K562 (cell line): Measurements from ENCODE around the gene UBR7. TPM values are rescaled to one million over a fixed set of nuclear protein-coding genes. Genes with fewer than 3 reads are reported as not detected.

Experiments
- ATAC-seq: fragments of 200-7000 bp; cut with Tn5 transposase; 3 replicates; pipeline ENCODE4 v1.9.1; 2020; ENCODE audit warnings: moderate library complexity
- BruUV-seq: library from RNA; stranded (reverse); fragments of 400-500 nt; replicated peaks from 2 replicates; lab custom pipeline; 2021; lab: Mats Ljungman, UMichigan
- CTCF ChIA-PET: fragments of 300-600 bp; formaldehyde crosslinking; extraction: SDS; loops from one replicate; lab custom pipeline; 2021; ENCODE audit warnings: low intra/inter-chr PET ratio; lab: Yijun Ruan, JAX
- POLR2A ChIA-PET: fragments of 300-600, 350-650 bp; sonication (Branson Sonifier 250); formaldehyde crosslinking; extraction: SDS; loops from one replicate; lab custom pipeline; 2021; ENCODE audit warnings: antibody characterized with exemption, inconsistent platforms; lab: Yijun Ruan, JAX
- DNase-seq, 4 experiments: peaks; one replicate each; pipeline versions ENCODE4 v3.0.0 to v3.0.0-alpha.2; 2011 to 2018; ENCODE audit warnings: low spot score in 3 of 4, mixed read lengths in 3 of 4; ENCODE audit errors: extremely low read depth in 1 of 4
- FAIRE-seq: peaks from 2 replicates; lab custom pipeline; 2011; peaks lifted over from hg19 to GRCh38; lab: Jason Lieb, UNC
- H2AFZ ChIP-seq: 2 replicates; pipeline ENCODE4 v1.6.0; 2011; ENCODE audit warnings: low read depth, low read length, control low read depth, inconsistent platforms
- H3K27ac ChIP-seq: fragments of 200-600 bp; 3 replicates; pipeline ENCODE4 v1.8.0; 2011; ENCODE audit warnings: low read depth, mild to moderate bottlenecking, control low read depth, inconsistent platforms, low read length, moderate library complexity, mixed read lengths; ENCODE audit errors: extremely low read depth
- H3K27me3 ChIP-seq, 2 experiments: fragments of 300-600 bp in 1 of 2; 2 replicates in 1 of 2; 3 replicates in 1 of 2; pipeline versions ENCODE4 v1.6.0 to v1.8.0; 2011; ENCODE audit warnings: inconsistent platforms in 2 of 2, low read length in 2 of 2, mild to moderate bottlenecking in 1 of 2, mixed read lengths in 1 of 2, moderate library complexity in 1 of 2; ENCODE audit not compliant: control insufficient read depth in 2 of 2, insufficient read depth in 2 of 2
- H3K36me3 ChIP-seq: fragments of 300-600 bp; 3 replicates; pipeline ENCODE4 v1.8.0; 2011; ENCODE audit warnings: mild to moderate bottlenecking, low read length, inconsistent platforms; ENCODE audit not compliant: control insufficient read depth, insufficient read depth
- H3K4me1 ChIP-seq, 2 experiments: fragments of 200-600 bp in 1 of 2; replicated peaks in 1 of 2; 2 replicates in 1 of 2; 3 replicates in 1 of 2; pipeline versions ENCODE4 v1.5.1 to v1.8.0; 2011; ENCODE audit warnings: inconsistent platforms in 2 of 2, low read length in 2 of 2, mild to moderate bottlenecking in 1 of 2, mixed read lengths in 1 of 2, moderate library complexity in 1 of 2; ENCODE audit not compliant: control insufficient read depth in 2 of 2, insufficient read depth in 2 of 2
- H3K4me2 ChIP-seq: 2 replicates; pipeline ENCODE4 v1.6.1; 2011; ENCODE audit warnings: low read length, control low read depth, inconsistent platforms, mixed read lengths; ENCODE audit not compliant: insufficient read depth
- H3K4me3 ChIP-seq: fragments of 200-600 bp; sonication (generic), shearing (Covaris generic); 2 replicates; pipeline ENCODE4 v1.5.1; 2016; ENCODE audit warnings: control low read depth, inconsistent platforms
- H3K79me2 ChIP-seq: fragments of 200-600 bp; 3 replicates; pipeline ENCODE4 v1.8.0; 2011; ENCODE audit warnings: low read length, inconsistent platforms; ENCODE audit not compliant: control insufficient read depth, insufficient read depth
- H3K9ac ChIP-seq, 2 experiments: 2 replicates each; pipeline versions ENCODE4 v1.6.0 to v1.6.1; 2011; ENCODE audit warnings: low read depth in 2 of 2, low read length in 2 of 2, control low read depth in 1 of 2, inconsistent platforms in 1 of 2, mild to moderate bottlenecking in 1 of 2, mixed read lengths in 1 of 2; ENCODE audit not compliant: insufficient read depth in 1 of 2
- H3K9me1 ChIP-seq: one replicate; pipeline ENCODE4 v1.6.0; 2011; ENCODE audit warnings: inconsistent platforms, mild to moderate bottlenecking, low read length, moderate library complexity; ENCODE audit not compliant: control insufficient read depth, insufficient read depth
- H3K9me3 ChIP-seq: replicated peaks from 2 replicates; pipeline ENCODE4 v1.5.1; 2011; ENCODE audit warnings: low read depth, low read length, inconsistent platforms; ENCODE audit not compliant: control insufficient read depth, insufficient read depth
- H4K20me1 ChIP-seq: replicated peaks from 2 replicates; pipeline ENCODE4 v1.6.1; 2011; ENCODE audit warnings: low read length, inconsistent platforms, mixed read lengths; ENCODE audit not compliant: control insufficient read depth, insufficient read depth
- CTCF ChIP-seq, 3 experiments: IDR thresholded peaks in 2 of 3; conservative IDR thresholded peaks in 1 of 3; 2 replicates each; pipeline ENCODE4 v1.5.1; 2011 to 2012; ENCODE audit warnings: low read length in 3 of 3, mild to moderate bottlenecking in 3 of 3, control low read depth in 2 of 3, improper control_type of control experiment in 1 of 3, inconsistent platforms in 1 of 3, low read depth in 1 of 3, mixed read lengths in 1 of 3, moderate library complexity in 1 of 3; ENCODE audit not compliant: insufficient read depth in 2 of 3
- EHMT2 ChIP-seq: fragments of 450-650 bp; IDR thresholded peaks from 2 replicates; pipeline ENCODE4 v1.6.1; 2018; ENCODE audit warnings: antibody characterized with exemption
- EP400 ChIP-seq: fragments of 450-650 bp; IDR thresholded peaks from 2 replicates; pipeline ENCODE4 v1.6.1; 2017; ENCODE audit warnings: antibody characterized with exemption, mild to moderate bottlenecking, moderate library complexity
- HNRNPL ChIP-seq: fragments of 200-400 bp; formaldehyde crosslinking; IDR thresholded peaks from 2 replicates; pipeline ENCODE4 v1.6.1; 2017; ENCODE audit warnings: low read depth, mild to moderate bottlenecking, low read length
- MIER1 ChIP-seq: fragments of 450-650 bp; IDR thresholded peaks from 2 replicates; pipeline ENCODE4 v1.6.1; 2016; ENCODE audit warnings: antibody characterized with exemption, mild to moderate bottlenecking, low read depth
- MTA2 ChIP-seq: fragments of 450-650 bp; IDR thresholded peaks from 2 replicates; pipeline ENCODE4 v1.6.1; 2016; ENCODE audit warnings: low read depth
- RAD21 ChIP-seq, 2 experiments: fragments of 250-450 bp in 1 of 2; fragments of 450-650 bp in 1 of 2; sonication (Bioruptor Pico) in 1 of 2; formaldehyde crosslinking in 1 of 2; IDR thresholded peaks in 1 of 2; conservative IDR thresholded peaks in 1 of 2; 2 replicates each; pipeline versions ENCODE4 v1.4.0 to v1.8.0; 2020 to 2022; ENCODE audit warnings: mild to moderate bottlenecking in 2 of 2, moderate library complexity in 1 of 2
- SIN3B ChIP-seq: fragments of 450-650 bp; IDR thresholded peaks from 2 replicates; pipeline ENCODE4 v1.6.1; 2017; ENCODE audit warnings: low read depth, mild to moderate bottlenecking, moderate library complexity
- SMARCA5 ChIP-seq: fragments of 450-650 bp; IDR thresholded peaks from 2 replicates; pipeline ENCODE4 v1.6.1; 2016
- TGIF2 ChIP-seq: sonication (generic); formaldehyde crosslinking; IDR thresholded peaks from 2 replicates; pipeline ENCODE4 v1.8.1; 2022; ENCODE audit warnings: mild to moderate bottlenecking, missing genetic modification reagents, moderate library complexity
- U2AF1 ChIP-seq: fragments of 200-400 bp; formaldehyde crosslinking; optimal IDR thresholded peaks from 2 replicates; pipeline ENCODE3; 2017; ENCODE audit warnings: mild to moderate bottlenecking, low read depth, low read length, moderate library complexity
- VEZF1 ChIP-seq: fragments of 200-800 bp; sonication (Bioruptor generic); IDR thresholded peaks from 2 replicates; pipeline ENCODE4 v1.6.1; 2017; ENCODE audit warnings: missing genetic modification characterization, missing compliant biosample characterization
- ZBTB1 ChIP-seq: sonication (generic); formaldehyde crosslinking; IDR thresholded peaks from 2 replicates; pipeline ENCODE4 v1.8.1; 2023; ENCODE audit warnings: missing genetic modification reagents, low read depth, mild to moderate bottlenecking, borderline replicate concordance
- ZBTB7A ChIP-seq: IDR thresholded peaks from 2 replicates; pipeline ENCODE4 v1.6.1; 2011; ENCODE audit warnings: low read depth, mild to moderate bottlenecking, low read length, moderate library complexity, borderline replicate concordance; ENCODE audit not compliant: control insufficient read depth
- WGBS: fragments of 100-300 bp; shearing (Covaris generic); methylation state at CpG from one replicate; pipeline ENCODE4 v1.1.6; 2016; ENCODE audit warnings: low coverage, mixed read lengths; ENCODE audit not compliant: insufficient coverage; ENCODE audit errors: missing lambda C conversion rate; 5-methylcytosine and 5-hydroxymethylcytosine counted together
- in situ Hi-C: fragments of 300-500 bp; cut with MboI; formaldehyde crosslinking; loops from 4 replicates; pipeline ENCODE4 v1.15.0; 2018; ENCODE audit warnings: inconsistent platforms, mixed read lengths
- intact Hi-C: fragments of 100-400 bp; cut with micrococcal nuclease; formaldehyde crosslinking; loops from 2 replicates; pipeline ENCODE4 v1.14.2; 2022
- polyA plus RNA-seq, 8 experiments: library from polyadenylated mRNA; depleted of rRNA in 4 of 8; stranded (reverse) in 5 of 8; unstranded in 3 of 8; fragments of >200 nt; fragmentation: Nextera tagmentation in 2 of 8; fragmentation: Illumina TruSeq in 1 of 8; extraction: Ambion mirVana in 2 of 8; extraction: Trizol in 1 of 8; gene quantifications; 2 replicates each; pipeline versions ENCODE4 v1.2.1 to v1.2.3, GENCODE V29; 2011 to 2014; ENCODE audit warnings: inconsistent platforms in 1 of 8, missing spikeins in 1 of 8
- total RNA-seq, 7 experiments: library from RNA; depleted of rRNA in 6 of 7; stranded (reverse); fragments of >200 nt in 6 of 7; fragmentation: Illumina TruSeq in 2 of 7; extraction: Trizol in 2 of 7; gene quantifications; 2 replicates each; pipeline versions ENCODE4 v1.2.1 to v1.2.3, GENCODE V29; 2011 to 2021; ENCODE audit warnings: low replicate concordance in 1 of 7
- TF ChIP-seq, protein P1 (sequence below), 2 experiments: fragments of 450-650 bp in 1 of 2; sonication (generic) in 1 of 2; formaldehyde crosslinking in 1 of 2; IDR thresholded peaks in 1 of 2; conservative IDR thresholded peaks in 1 of 2; 2 replicates each; pipeline versions ENCODE4 v1.6.1 to v1.8.1; 2016 to 2023; ENCODE audit warnings: mild to moderate bottlenecking in 2 of 2, moderate library complexity in 2 of 2, inconsistent platforms in 1 of 2, missing genetic modification reagents in 1 of 2

UBR7 gene
- total and polyA plus RNA-seq, 9 of the 15 experiments (the other 6 are each of a cell fraction or from before 2014, with no cell fraction given): 12.5 to 63.0 (median 34.4) TPM

- H3K4me3 ChIP-seq: peak overlapping the region; percentile 87
- in situ Hi-C loops: no loop called here
- DNase-seq (peak in 3 of 4 experiments; percentile 38 to 68 (median 63)), ATAC-seq (peak; percentile 86), FAIRE-seq (peak; percentile 57)
- H3K9me3 ChIP-seq: no peaks in the 10 kb centered on the region
- POLR2A ChIA-PET: interaction anchor here (0.5 to 1.3 kb wide), 7 partner anchors 9 to 542 kb away, joined by 3 to 4 read pairs (median 3); partner anchors contain the start of gene LYSET
- BruUV-seq: no TSS peak
- H3K9ac ChIP-seq: peak overlapping the region; percentile 77 to 93
- H3K4me1 ChIP-seq: peaks cover 7 to 12% of the 10 kb centered on the region in 2 experiments; a peak in 3 of 5 replicates
- H3K27ac ChIP-seq: peak overlapping the region; percentile 76
- H3K79me2 ChIP-seq: peaks cover 63% of the 10 kb centered on the region
- CTCF ChIA-PET: interaction anchor here (0.6 to 0.9 kb wide), 3 partner anchors 70 to 138 kb away, joined by 4 to 7 read pairs (median 4); no protein-coding TSS in a partner anchor
- peak overlapping the region; percentile 92 for H3K4me2 ChIP-seq
- peaks cover 4% of the 10 kb centered on the region for H3K9me1 ChIP-seq
- no peaks in the 10 kb centered on the region for H3K27me3 ChIP-seq
- intact Hi-C loops: loop anchor here (1.0 to 5.0 kb wide), 2 partner anchors 95 to 126 kb away; partner anchors contain the start of gene BTBD7
- H4K20me1 ChIP-seq: 0 out of 2 replicates have a peak, but pooled peaks cover 3% of the 10 kb centered on the region
- WGBS: 1% methylated on average over 8 of the region's 23 CpGs
- peaks cover 33% of the 10 kb centered on the region for H3K36me3 ChIP-seq
- peak overlapping the region; percentile 78 for H2AFZ ChIP-seq
- TF ChIP-seq ZBTB1: 0 out of 2 replicates have a peak, but pooled peaks have one; percentile 19
- 0 out of 2 replicates have a peak, but pooled peaks have one; percentile 23 for TF ChIP-seq SMARCA5
- peak; percentile 50; the same call in 1 of the 2 replicates for TF ChIP-seq EHMT2
- TF ChIP-seq U2AF1: no peak
- no peak for TF ChIP-seq MIER1
- TF ChIP-seq RAD21 (CRISPR knock-in tag; conservative IDR thresholded peaks at IDR 0.05 in 1 of 2, IDR thresholded peaks at IDR 0.05 in 1 of 2): peak; percentile 24 to 39; a peak in 3 of 4 replicates
- 0 out of 2 replicates have a peak, but pooled peaks have one; percentile 21 for TF ChIP-seq EP400
- TF ChIP-seq TGIF2: no peak
- TF ChIP-seq SIN3B: 0 out of 2 replicates have a peak, but pooled peaks have one; percentile 10
- 0 out of 2 replicates have a peak, but pooled peaks have one; percentile 7 for TF ChIP-seq HNRNPL
- peak; percentile 48 to 51 (median 48) for TF ChIP-seq CTCF (IDR thresholded peaks at IDR 0.05 in 2 of 3, conservative IDR thresholded peaks at IDR 0.05 in 1 of 3; ENCODE audit: insufficient read depth in 2 of 3, low read depth in 1 of 3, low read length in 3 of 3)
- TF ChIP-seq VEZF1 (CRISPR knock-in tag): peak; percentile 49; the same call in 1 of the 2 replicates
- TF ChIP-seq, protein P1, sequence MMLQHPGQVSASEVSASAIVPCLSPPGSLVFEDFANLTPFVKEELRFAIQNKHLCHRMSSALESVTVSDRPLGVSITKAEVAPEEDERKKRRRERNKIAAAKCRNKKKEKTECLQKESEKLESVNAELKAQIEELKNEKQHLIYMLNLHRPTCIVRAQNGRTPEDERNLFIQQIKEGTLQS (IDR thresholded peaks at IDR 0.05): peak; percentile 47; the same call in 1 of the 2 replicates
- TF ChIP-seq, protein P1 (CRISPR knock-in tag; conservative IDR thresholded peaks at IDR 0.05): no peak
- peak; percentile 31; the same call in 1 of the 2 replicates for TF ChIP-seq MTA2
- peak; percentile 75; the same call in 1 of the 2 replicates for TF ChIP-seq ZBTB7A
These were observed 632 bp downstream of the UBR7 start for GRCh38 chr14:93207468-93208308.
